Gastroesophageal sphincter (tissue), 4 donors: ENCODE results near the gene ACOT7. TPM values are rescaled to one million over a fixed set of nuclear protein-coding genes. Genes with fewer than 3 reads are reported as not detected.

Experiments
- ATAC-seq: fragments of 150-250 bp; one replicate; pipeline ENCODE4 v1.9.1; 2016; ENCODE audit warnings: mild to moderate bottlenecking, moderate library complexity
- H3K27ac ChIP-seq, 4 donors: fragments of 200-600 bp; sonication (generic) in 3 of 4; 1 replicate in 3 of 4; 2 replicates in 1 of 4; pipeline ENCODE4 v1.5.1; 2016 to 2019
- H3K27me3 ChIP-seq: fragments of 200-600 bp; sonication (generic); one replicate; pipeline ENCODE4 v1.5.1; 2019
- H3K36me3 ChIP-seq, 2 donors: fragments of 200-600 bp; sonication (generic); one replicate each; pipeline ENCODE4 v1.5.1; 2019; ENCODE audit warnings: control low read depth in 1 of 2
- H3K4me1 ChIP-seq, 3 donors: fragments of 200-600 bp; sonication (generic); 1 replicate in 2 of 3; 2 replicates in 1 of 3; pipeline ENCODE4 v1.5.1; 2016 to 2019; ENCODE audit warnings: control low read depth in 2 of 3
- H3K4me3 ChIP-seq, 2 donors: fragments of 200-600 bp; sonication (generic); one replicate each; pipeline ENCODE4 v1.5.1; 2019; ENCODE audit warnings: mild to moderate bottlenecking in 1 of 2, moderate library complexity in 1 of 2
- H3K9me3 ChIP-seq, 3 donors: fragments of 200-600 bp; sonication (generic); one replicate each; pipeline ENCODE4 v1.5.1; 2017 to 2019; ENCODE audit warnings: control low read depth in 2 of 3
- EP300 ChIP-seq: sonication (generic); formaldehyde crosslinking; IDR thresholded peaks from one replicate; pipeline ENCODE4 v1.6.1; 2017; ENCODE audit warnings: antibody characterized with exemption, mild to moderate bottlenecking
- POLR2A ChIP-seq, 2 donors: fragments of 450-650 bp; IDR thresholded peaks; one replicate each; pipeline ENCODE4 v1.6.1; 2017; ENCODE audit warnings: antibody characterized with exemption in 2 of 2, mild to moderate bottlenecking in 2 of 2, moderate library complexity in 1 of 2
- POLR2AphosphoS5 ChIP-seq: sonication (generic); formaldehyde crosslinking; IDR thresholded peaks from one replicate; pipeline ENCODE4 v1.6.1; 2017; ENCODE audit warnings: antibody characterized with exemption
- WGBS, 2 donors: methylation state at CpG; one replicate each; pipeline ENCODE4 v1.1.5; 2018; ENCODE audit warnings: low coverage in 1 of 2; 5-methylcytosine and 5-hydroxymethylcytosine counted together
- total RNA-seq, 4 donors: library from RNA; depleted of rRNA; stranded (reverse); fragments of >200 nt; gene quantifications; one replicate each; pipeline ENCODE4 v1.1.0, GENCODE V29; 2016
- TF ChIP-seq, protein P1 (sequence below), 4 experiments: fragments of 200-600 bp in 2 of 4; fragments of 450-650 bp in 2 of 4; sonication (generic) in 1 of 4; IDR thresholded peaks; one replicate each; pipeline ENCODE4 v1.5.1; 2017 to 2019; ENCODE audit warnings: antibody characterized with exemption in 4 of 4, mild to moderate bottlenecking in 2 of 4, moderate library complexity in 2 of 4

ACOT7 gene
- total RNA-seq, 4 donors from 2014 or later, result 22.3 to 32.5 (median 25.0) TPM

DNA sequence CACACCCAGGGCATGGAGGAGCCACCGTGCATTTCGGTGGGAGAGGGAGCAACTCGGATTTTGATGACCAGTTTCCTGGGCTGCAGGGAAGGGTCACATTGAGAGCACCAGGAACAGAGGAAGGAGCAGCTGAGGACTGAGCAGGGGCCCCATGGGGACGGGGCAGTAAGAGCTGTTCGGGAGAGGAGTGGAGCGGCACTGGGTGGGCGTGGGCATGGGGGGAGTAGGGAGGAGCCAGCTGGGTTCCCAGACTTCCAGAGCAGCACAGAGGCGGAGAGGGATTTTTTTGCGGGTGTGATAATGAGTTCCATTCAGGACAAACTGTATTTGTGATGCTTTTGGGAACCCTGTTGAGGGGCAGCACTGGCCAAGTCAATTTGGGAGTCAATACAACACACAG, 115.3 kb downstream of the ACOT7 start:
- no peak overlapping the region for H3K27ac ChIP-seq
- H3K4me3 ChIP-seq, result no peak overlapping the region
- no peaks in the 10 kb centered on the region for H3K36me3 ChIP-seq
- TF ChIP-seq POLR2A (IDR thresholded peaks at IDR 0.05) (no peak), POLR2AphosphoS5 (no peak), EP300 (no peak)
- TF ChIP-seq, protein P1, sequence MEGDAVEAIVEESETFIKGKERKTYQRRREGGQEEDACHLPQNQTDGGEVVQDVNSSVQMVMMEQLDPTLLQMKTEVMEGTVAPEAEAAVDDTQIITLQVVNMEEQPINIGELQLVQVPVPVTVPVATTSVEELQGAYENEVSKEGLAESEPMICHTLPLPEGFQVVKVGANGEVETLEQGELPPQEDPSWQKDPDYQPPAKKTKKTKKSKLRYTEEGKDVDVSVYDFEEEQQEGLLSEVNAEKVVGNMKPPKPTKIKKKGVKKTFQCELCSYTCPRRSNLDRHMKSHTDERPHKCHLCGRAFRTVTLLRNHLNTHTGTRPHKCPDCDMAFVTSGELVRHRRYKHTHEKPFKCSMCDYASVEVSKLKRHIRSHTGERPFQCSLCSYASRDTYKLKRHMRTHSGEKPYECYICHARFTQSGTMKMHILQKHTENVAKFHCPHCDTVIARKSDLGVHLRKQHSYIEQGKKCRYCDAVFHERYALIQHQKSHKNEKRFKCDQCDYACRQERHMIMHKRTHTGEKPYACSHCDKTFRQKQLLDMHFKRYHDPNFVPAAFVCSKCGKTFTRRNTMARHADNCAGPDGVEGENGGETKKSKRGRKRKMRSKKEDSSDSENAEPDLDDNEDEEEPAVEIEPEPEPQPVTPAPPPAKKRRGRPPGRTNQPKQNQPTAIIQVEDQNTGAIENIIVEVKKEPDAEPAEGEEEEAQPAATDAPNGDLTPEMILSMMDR (IDR thresholded peaks at IDR 0.05), result no peak
- WGBS, 2 donors, result 89 to 92% methylated on average over 5 to 8 of the region's 9 CpGs
- peaks cover 0 to 19% (median 12%) of the 10 kb centered on the region in 3 donors for H3K4me1 ChIP-seq
- H3K9me3 ChIP-seq, result no peaks in the 10 kb centered on the region
- no peaks in the 10 kb centered on the region for H3K27me3 ChIP-seq
- ATAC-seq, result no peak

DNA sequence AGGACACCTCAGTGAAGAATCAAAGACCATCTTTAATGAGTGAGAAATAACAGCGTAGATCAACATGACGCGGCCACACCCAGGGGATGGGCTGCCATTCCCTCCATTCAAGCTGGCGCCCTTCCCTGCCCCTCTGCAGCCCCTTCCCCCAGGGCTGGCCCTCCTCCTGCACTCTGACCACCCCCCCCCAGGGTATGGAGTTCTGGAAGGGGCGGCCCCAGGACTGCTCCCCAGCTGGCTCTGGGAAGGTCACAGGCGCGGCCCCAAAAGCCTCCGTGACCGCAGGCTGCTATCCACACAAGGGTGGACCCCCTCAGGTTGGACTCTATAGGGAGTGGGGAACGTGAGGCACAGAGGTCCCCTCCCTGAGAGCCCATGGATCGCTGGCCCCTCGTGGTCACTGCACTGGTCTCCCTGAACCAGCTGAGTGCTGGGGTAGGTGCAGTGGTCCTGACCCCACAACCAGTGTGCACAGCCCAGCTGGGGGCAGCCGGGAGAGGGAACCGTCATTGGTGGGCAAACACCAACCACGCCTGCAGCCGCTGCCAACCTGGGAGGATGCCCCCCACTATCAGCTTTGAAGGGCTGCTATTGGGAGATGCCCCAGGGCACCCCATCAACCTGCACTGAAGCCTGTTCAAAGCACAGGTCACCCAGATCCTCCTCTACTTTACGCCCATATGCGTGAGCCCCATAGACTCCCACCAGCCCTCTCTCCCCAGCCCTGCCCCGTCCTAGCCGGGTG, 116.6 kb downstream of the ACOT7 start:
- TF ChIP-seq, protein P1 (IDR thresholded peaks at IDR 0.05), result no peak
- TF ChIP-seq EP300 (no peak), POLR2A (IDR thresholded peaks at IDR 0.05) (no peak), POLR2AphosphoS5 (no peak)
- no peak for ATAC-seq
- Histone ChIP-seq H3K27ac (peak overlapping the region in 3 of 4 donors; percentile 70 to 82 (median 76)), H3K4me1 (peaks cover 0 to 30% (median 12%) of the 10 kb centered on the region in 3 donors), H3K27me3 (no peaks in the 10 kb centered on the region), H3K9me3 (no peaks in the 10 kb centered on the region), H3K36me3 (no peaks in the 10 kb centered on the region), H3K4me3 (no peak overlapping the region)
- 96 to 100% methylated on average over 1 to 4 of the region's 20 CpGs for WGBS, 2 donors

DNA sequence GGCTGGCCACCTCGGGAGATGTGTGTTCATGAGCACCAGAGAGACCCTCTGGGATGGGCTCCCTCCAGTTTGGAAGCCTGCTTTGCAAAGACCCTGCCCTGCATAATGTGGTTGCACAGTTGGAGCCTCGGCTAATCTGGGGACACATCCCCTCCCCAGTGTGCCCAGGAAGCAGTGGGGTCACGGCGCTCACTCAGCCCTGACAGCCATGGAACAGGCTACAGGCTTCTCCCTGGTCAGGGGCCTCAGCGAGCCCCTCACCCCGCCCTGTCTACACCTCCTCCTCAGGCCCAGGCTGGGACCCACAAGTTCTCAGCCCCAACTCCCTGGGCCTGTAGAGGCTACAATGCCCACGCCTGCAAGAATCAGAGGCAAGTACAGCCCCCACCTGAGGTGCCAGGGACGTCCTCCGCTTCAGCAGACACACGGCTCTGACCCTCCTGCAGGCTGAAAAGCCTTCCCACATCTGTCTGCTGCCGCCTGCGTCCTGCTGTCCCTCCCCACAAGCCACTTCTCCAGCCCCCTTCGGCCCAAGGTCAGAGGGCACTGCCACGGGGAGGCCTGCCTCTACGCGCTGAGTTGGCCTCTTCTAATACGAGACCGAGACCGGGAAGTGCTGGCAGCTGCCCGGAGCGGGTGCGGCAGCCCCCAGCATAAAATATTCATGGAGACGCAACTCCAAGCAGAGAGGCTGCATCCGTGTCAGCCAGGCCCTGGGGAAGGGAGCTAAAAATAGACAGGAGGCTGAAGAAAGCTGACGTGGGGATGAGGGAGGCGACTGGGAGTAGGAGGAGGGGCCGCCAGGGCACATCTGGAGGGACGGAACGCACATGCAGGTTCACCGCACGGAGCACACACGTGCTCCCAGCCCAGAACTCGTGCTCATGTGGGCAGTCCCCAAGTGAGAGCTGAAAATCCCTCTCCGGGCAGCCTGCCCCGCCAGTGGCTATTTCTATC, 117.5 kb downstream of the ACOT7 start:
- WGBS, 2 donors, result 13 to 100% methylated on average over 1 to 12 of the region's 35 CpGs
- H3K9me3 ChIP-seq, result no peaks in the 10 kb centered on the region
- H3K27me3 ChIP-seq, result no peaks in the 10 kb centered on the region
- H3K4me3 ChIP-seq, result no peak overlapping the region
- TF ChIP-seq POLR2AphosphoS5, result peak; percentile 9
- TF ChIP-seq POLR2A (IDR thresholded peaks at IDR 0.05), result no peak
- H3K36me3 ChIP-seq, result no peaks in the 10 kb centered on the region
- peaks cover 0 to 35% (median 12%) of the 10 kb centered on the region in 3 donors for H3K4me1 ChIP-seq
- ATAC-seq, result peak; percentile 74
- H3K27ac ChIP-seq, result peak overlapping the region in 3 of 4 donors; percentile 70 to 82 (median 76)

DNA sequence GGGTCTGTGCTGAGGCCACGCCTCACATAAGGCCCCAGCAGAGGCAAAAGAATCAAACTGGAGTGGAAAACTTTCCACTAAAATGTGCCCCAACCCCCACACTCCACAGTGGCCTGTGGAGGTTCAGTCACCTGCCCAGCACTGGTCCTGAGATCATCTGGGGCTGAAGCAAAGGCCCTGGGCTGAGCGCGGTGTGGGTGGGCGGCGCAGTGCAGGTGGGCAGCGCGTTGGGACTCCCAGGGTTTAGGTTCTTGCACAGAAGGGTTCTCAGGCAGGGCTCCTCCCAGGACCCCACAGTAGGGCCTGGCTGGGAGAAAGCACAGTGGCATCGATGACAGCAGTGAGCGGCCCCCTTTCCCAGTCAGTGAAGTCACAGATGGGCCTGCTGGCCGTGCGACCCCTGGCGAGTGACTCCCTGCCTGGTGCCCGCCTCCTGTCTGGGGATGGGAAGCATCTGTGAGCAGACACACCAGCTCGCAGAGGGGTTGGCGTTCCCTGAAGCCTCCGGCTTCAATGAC, 118.9 kb downstream of the ACOT7 start:
- no peak for ATAC-seq
- Histone ChIP-seq H3K27me3 (no peaks in the 10 kb centered on the region), H3K36me3 (no peaks in the 10 kb centered on the region), H3K4me1 (peaks cover 0 to 48% (median 12%) of the 10 kb centered on the region in 3 donors), H3K9me3 (no peaks in the 10 kb centered on the region), H3K4me3 (no peak overlapping the region), H3K27ac (no peak overlapping the region)
- no peak for TF ChIP-seq POLR2AphosphoS5
- WGBS, 2 donors, result no CpG with 5 or more reads among the region's 16 CpGs

DNA sequence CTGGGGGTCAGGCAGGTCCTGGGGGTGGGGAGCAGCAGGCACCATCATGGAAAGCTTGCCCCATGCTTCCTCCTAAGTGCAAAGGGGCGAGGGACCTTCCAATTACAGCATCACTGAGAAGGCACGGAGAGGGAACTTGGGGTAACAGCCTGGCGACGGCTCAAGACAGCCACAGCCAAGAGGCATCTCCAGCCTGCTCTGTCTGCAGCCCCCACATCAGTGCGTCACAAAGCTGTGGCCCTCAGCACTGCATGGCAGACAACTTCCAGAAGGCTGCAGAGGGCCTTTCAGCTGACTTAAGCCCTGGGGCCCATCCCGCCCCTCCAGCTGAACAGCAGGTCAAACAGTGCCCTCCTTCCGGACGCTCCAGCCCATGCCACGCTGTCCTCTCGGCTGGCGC, 119.5 kb downstream of the ACOT7 start:
- Histone ChIP-seq H3K27me3 (no peaks in the 10 kb centered on the region), H3K9me3 (no peaks in the 10 kb centered on the region), H3K36me3 (no peaks in the 10 kb centered on the region), H3K4me1 (peaks cover 0 to 48% (median 12%) of the 10 kb centered on the region in 3 donors), H3K27ac (no peak overlapping the region), H3K4me3 (no peak overlapping the region)
- no CpG with 5 or more reads among the region's 11 CpGs for WGBS, 2 donors
- no peak for ATAC-seq
- TF ChIP-seq POLR2AphosphoS5 (no peak), EP300 (no peak), POLR2A (IDR thresholded peaks at IDR 0.05) (no peak)
- TF ChIP-seq, protein P1 (IDR thresholded peaks at IDR 0.05), result no peak
